ENCODE results near the gene NFIB.
A peak's percentile ranks its signal among the peaks of the same experiment; 100 is the strongest.

Gene NFIB

GRCh38 chr9:14313951-14314423 lies at the start of gene NFIB:
Gene NFIB (minus strand): TSS chr9:14314141. CDS start chr9:14313511, 630 bp downstream.
- DNase-seq: peak; percentile 99

- peak; percentile 98 for DNase-seq
Observed at GRCh38 chr9:14362175-14362574, 48.2 kb upstream of the NFIB start.

- DNase-seq: peak; percentile 79
Observed at GRCh38 chr9:14361074-14361473, 47.1 kb upstream of the NFIB start.

GRCh38 chr9:14358523-14358922 lies 44.6 kb upstream of the NFIB start:
- DNase-seq: no peak

GRCh38 chr9:14356351-14357265 lies 42.7 kb upstream of the NFIB start:
- no peak for DNase-seq

- DNase-seq: peak; percentile 90
Observed at GRCh38 chr9:14354201-14354600, 40.3 kb upstream of the NFIB start.

- DNase-seq: peak; percentile 100
Observed at GRCh38 chr9:14353222-14354056, 39.5 kb upstream of the NFIB start.

- DNase-seq: peak; percentile 92
Observed at GRCh38 chr9:14352503-14352902, 38.6 kb upstream of the NFIB start.

- DNase-seq: peak; percentile 98
Observed at GRCh38 chr9:14351221-14351836, 37.4 kb upstream of the NFIB start.

GRCh38 chr9:14350754-14351153 lies 36.8 kb upstream of the NFIB start:
- DNase-seq: peak; percentile 100

- no peak for DNase-seq
Observed at GRCh38 chr9:14350349-14350728, 36.4 kb upstream of the NFIB start.

- DNase-seq: peak; percentile 99
Observed at GRCh38 chr9:14349447-14350348, 35.8 kb upstream of the NFIB start.

- DNase-seq: no peak
Observed at GRCh38 chr9:14349146-14349446, 35.2 kb upstream of the NFIB start.

- peak; percentile 100 for DNase-seq
Observed at GRCh38 chr9:14348373-14349145, 34.6 kb upstream of the NFIB start.

- no peak for DNase-seq
Observed at GRCh38 chr9:14348123-14348372, 34.1 kb upstream of the NFIB start.

GRCh38 chr9:14347406-14348122 lies 33.6 kb upstream of the NFIB start:
- DNase-seq: peak; percentile 100

- DNase-seq: peak; percentile 100
Observed at GRCh38 chr9:14346811-14347405, 33.0 kb upstream of the NFIB start.

GRCh38 chr9:14346231-14346791 lies 32.4 kb upstream of the NFIB start:
- peak; percentile 99 for DNase-seq

- DNase-seq: peak; percentile 98
Observed at GRCh38 chr9:14345354-14346230, 31.7 kb upstream of the NFIB start.

Measured in NCI-H446 treated with DMSO at 0.1 percent for 48 hours (cell line).